Cardiac fibroblast (primary cell): ENCODE data around the gene EBF4.
"Not testable (repeated sequence)": the region's sequence is repeated elsewhere in the genome, so short reads cannot be mapped to it uniquely, and the experiment has no call there.

Experiments used
- DNase-seq, 2 donors: peaks; one replicate each; pipeline versions ENCODE4 v3.0.0 to v3.0.0-alpha.2; 2010; ENCODE audit warnings: low read depth in 2 of 2
- H3K4me3 ChIP-seq, 2 donors: replicated peaks in 1 of 2; 1 replicate in 1 of 2; 2 replicates in 1 of 2; pipeline ENCODE4 v1.5.1; 2011; ENCODE audit warnings: low read depth in 2 of 2, low read length in 2 of 2, mild to moderate bottlenecking in 2 of 2, moderate library complexity in 1 of 2
- CTCF ChIP-seq: IDR thresholded peaks from one replicate; pipeline ENCODE4 v1.5.1; 2011; ENCODE audit warnings: low read depth, mild to moderate bottlenecking, low read length, inconsistent platforms

Gene EBF4

GRCh38 chr20:2805689-2806350 is 113.2 kb downstream of the EBF4 start:
- DNase-seq = no peak
- no peak overlapping the region for H3K4me3 ChIP-seq
- TF ChIP-seq CTCF = no peak

GRCh38 chr20:2806351-2806701 is 113.7 kb downstream of the EBF4 start:
- no peak for TF ChIP-seq CTCF
- DNase-seq = no peak

GRCh38 chr20:2807019-2807418 is 114.4 kb downstream of the EBF4 start:
- TF ChIP-seq CTCF = no peak

More at GRCh38 chr20:2806351-2806701, 113.7 kb downstream of the EBF4 start:
- no peak overlapping the region for H3K4me3 ChIP-seq

GRCh38 chr20:2807929-2808328 is 115.3 kb downstream of the EBF4 start:
- not testable (repeated sequence) for DNase-seq

More at GRCh38 chr20:2807019-2807418, 114.4 kb downstream of the EBF4 start:
- no peak overlapping the region for H3K4me3 ChIP-seq
- no peak for DNase-seq

GRCh38 chr20:2809690-2810089 is 117.1 kb downstream of the EBF4 start:
- no peak for DNase-seq
- no peak for TF ChIP-seq CTCF
- H3K4me3 ChIP-seq = no peak overlapping the region

More at GRCh38 chr20:2807929-2808328, 115.3 kb downstream of the EBF4 start:
- not testable (repeated sequence) for H3K4me3 ChIP-seq
